H1 (cell line): ENCODE data around the gene ZWILCH. TPM values are rescaled to one million over a fixed set of nuclear protein-coding genes. Genes with fewer than 3 reads are reported as not detected.

Experiments used
- CBX5 ChIP-seq: fragments of 300-800, 300-1000 bp; sonication (generic); IDR thresholded peaks from 2 replicates; pipeline ENCODE4 v1.7.1; 2016; ENCODE audit warnings: antibody characterized with exemption, low read length, low read depth
- CHD7 ChIP-seq: fragments of 300-600 bp; sonication (generic); IDR thresholded peaks from 2 replicates; pipeline ENCODE4 v1.7.1; 2012; ENCODE audit warnings: low read length, moderate library complexity, mild to moderate bottlenecking, inconsistent platforms; ENCODE audit not compliant: insufficient replicate concordance
- EZH2 ChIP-seq: fragments of 200-600 bp; sonication (generic); IDR thresholded peaks from 2 replicates; pipeline ENCODE4 v1.7.1; 2012; ENCODE audit warnings: low read depth, mild to moderate bottlenecking, moderate library complexity, low read length, inconsistent platforms; ENCODE audit not compliant: severe bottlenecking
- JUND ChIP-seq: IDR thresholded peaks from 2 replicates; pipeline ENCODE4 v1.6.1; 2011; ENCODE audit warnings: mild to moderate bottlenecking, improper control_type of control experiment, low read length
- KDM5A ChIP-seq: fragments of 200-600 bp; IDR thresholded peaks from 2 replicates; pipeline ENCODE4 v1.7.1; 2012; ENCODE audit warnings: mild to moderate bottlenecking, low read length, inconsistent platforms, mixed read lengths
- RXRA ChIP-seq: IDR thresholded peaks from 2 replicates; pipeline ENCODE4 v1.6.1; 2011; ENCODE audit warnings: low read depth, mild to moderate bottlenecking, low read length, moderate library complexity; ENCODE audit not compliant: insufficient read depth
- SAP30 ChIP-seq: fragments of 300-600 bp; sonication (generic); IDR thresholded peaks from 2 replicates; pipeline ENCODE4 v1.7.1; 2012; ENCODE audit warnings: low read length, moderate library complexity, mild to moderate bottlenecking, inconsistent platforms; ENCODE audit not compliant: insufficient read depth, insufficient replicate concordance
- SIRT6 ChIP-seq: IDR thresholded peaks from one replicate; pipeline ENCODE4 v1.7.1; 2012; ENCODE audit warnings: low read length, inconsistent platforms
- TAF7 ChIP-seq: optimal IDR thresholded peaks from 2 replicates; pipeline ENCODE3; 2011; ENCODE audit warnings: low read depth, mild to moderate bottlenecking, inconsistent platforms, low read length, moderate library complexity, borderline replicate concordance
- TBP ChIP-seq: IDR thresholded peaks from 2 replicates; pipeline ENCODE4 v1.6.1; 2011; ENCODE audit warnings: low read depth, low read length, improper control_type of control experiment
- YY1 ChIP-seq: IDR thresholded peaks from 2 replicates; pipeline ENCODE4 v1.6.1; 2011; ENCODE audit warnings: low read depth, mild to moderate bottlenecking, low read length
- ZNF274 ChIP-seq: IDR thresholded peaks from 2 replicates; pipeline ENCODE4 v1.7.0; 2012; ENCODE audit warnings: low read length, borderline replicate concordance; ENCODE audit errors: extremely low read depth
- polyA plus RNA-seq, 7 experiments: library from polyadenylated mRNA; depleted of rRNA in 3 of 7; stranded (reverse) in 5 of 7; unstranded in 2 of 7; fragments of >200 nt in 5 of 7; fragments of 200-250 nt in 2 of 7; gene quantifications; 1 replicate in 5 of 7; 2 replicates in 1 of 7; 4 replicates in 1 of 7; pipeline versions ENCODE4 v1.2.1 to v1.2.3, GENCODE V29; 2011 to 2013; ENCODE audit warnings: missing spikeins in 2 of 7, mixed read lengths in 2 of 7
- total RNA-seq: library from RNA; stranded (reverse); fragmentation: NEBNext Ultra II Directional; extraction: Animal tissue kit (Norgen Biotek cat#: 25700); gene quantifications from 2 replicates; pipeline ENCODE4 v1.2.1, GENCODE V29; 2021

The ZWILCH gene
- total and polyA plus RNA-seq, 2 of the 8 experiments (the other 6 are each of a cell fraction or from before 2014, with no cell fraction given), result 18.1 to 61.5 TPM

- TF ChIP-seq RXRA, result no peak
- TF ChIP-seq EZH2, result no peak
- TF ChIP-seq CBX5, result no peak
- no peak for TF ChIP-seq YY1
- no peak for TF ChIP-seq ZNF274
- no peak for TF ChIP-seq SIRT6
- TF ChIP-seq CHD7, result no peak
- TF ChIP-seq TAF7, result no peak
- TF ChIP-seq KDM5A, result no peak
- TF ChIP-seq TBP, result no peak
- no peak for TF ChIP-seq JUND
- peak; percentile 22 for TF ChIP-seq SAP30
These were observed 295 bp downstream of the ZWILCH start (continued) for GRCh38 chr15:66505430-66505811.
